HFFc6 (cell line): ENCODE measurements around the gene SLC49A3. TPM values are rescaled to one million over a fixed set of nuclear protein-coding genes. Genes with fewer than 3 reads are reported as not detected.
"Not testable (repeated sequence)": the region's sequence is repeated elsewhere in the genome, so short reads cannot be mapped to it uniquely, and the experiment has no call there.

Experiments used
- DNase-seq: peaks from one replicate; pipeline ENCODE4 v3.0.0-alpha.2; 2018
- H3K27ac Mint-ChIP-seq: 2 replicates; pipeline ENCODE4 v1.8.0; 2020; ENCODE audit warnings: mild to moderate bottlenecking, mixed read lengths
- H3K27me3 Mint-ChIP-seq: 2 replicates; pipeline ENCODE4 v1.8.0; 2021; ENCODE audit warnings: mild to moderate bottlenecking, moderate library complexity, mixed read lengths; ENCODE audit not compliant: insufficient read depth
- H3K36me3 Mint-ChIP-seq: 2 replicates; pipeline ENCODE4 v1.8.0; 2021; ENCODE audit warnings: low read depth, mixed read lengths
- H3K4me1 Mint-ChIP-seq: 2 replicates; pipeline ENCODE4 v1.8.0; 2020; ENCODE audit warnings: low read depth, mixed read lengths
- H3K4me3 Mint-ChIP-seq: 2 replicates; pipeline ENCODE4 v1.8.0; 2020; ENCODE audit warnings: mild to moderate bottlenecking, moderate library complexity, mixed read lengths
- H3K9me3 Mint-ChIP-seq: 2 replicates; pipeline ENCODE4 v1.8.0; 2020; ENCODE audit warnings: mild to moderate bottlenecking, mixed read lengths
- CTCF ChIP-seq: fragments of 200-600 bp; sonication (generic); IDR thresholded peaks from 2 replicates; pipeline ENCODE4 v1.5.0; 2021; ENCODE audit warnings: antibody characterized with exemption, mild to moderate bottlenecking
- total RNA-seq, 6 experiments: library from RNA; stranded (reverse); fragmentation: NEBNext Ultra II Directional; extraction: Animal tissue kit (Norgen Biotek cat#: 25700); gene quantifications; 2 replicates in 1 of 6; 3 replicates in 5 of 6; pipeline ENCODE4 v1.2.3, GENCODE V29; 2021

SLC49A3 gene
- total RNA-seq, 6 experiments from 2014 or later = 0.13 to 0.62 (median 0.21) TPM; not detected in 1

GRCh38 chr4:710116-710515 lies 21.2 kb upstream of the SLC49A3 start:
- H3K9me3 Mint-ChIP-seq = peaks cover 1% of the 10 kb centered on the region
- peaks cover 12% of the 10 kb centered on the region for H3K4me1 Mint-ChIP-seq
- H3K36me3 Mint-ChIP-seq = peaks cover 31% of the 10 kb centered on the region
- H3K4me3 Mint-ChIP-seq = no peak overlapping the region
- no peak for TF ChIP-seq CTCF
- no peak overlapping the region for H3K27ac Mint-ChIP-seq
- no peaks in the 10 kb centered on the region; the same call in 1 of the 2 replicates for H3K27me3 Mint-ChIP-seq
- DNase-seq = no peak

GRCh38 chr4:709348-709747 lies 20.4 kb upstream of the SLC49A3 start:
- H3K4me1 Mint-ChIP-seq = peaks cover 12% of the 10 kb centered on the region
- peaks cover 23% of the 10 kb centered on the region for H3K36me3 Mint-ChIP-seq
- no peaks in the 10 kb centered on the region for H3K27me3 Mint-ChIP-seq
- TF ChIP-seq CTCF = no peak
- no peak overlapping the region for H3K4me3 Mint-ChIP-seq
- H3K27ac Mint-ChIP-seq = no peak overlapping the region
- DNase-seq = no peak
- H3K9me3 Mint-ChIP-seq = no peaks in the 10 kb centered on the region

- H3K4me1 Mint-ChIP-seq = peaks cover 12% of the 10 kb centered on the region
- TF ChIP-seq CTCF = no peak
- no peak overlapping the region; the same call in 1 of the 2 replicates for H3K4me3 Mint-ChIP-seq
- peaks cover 22% of the 10 kb centered on the region for H3K36me3 Mint-ChIP-seq
- H3K9me3 Mint-ChIP-seq = no peaks in the 10 kb centered on the region
- H3K27me3 Mint-ChIP-seq = no peaks in the 10 kb centered on the region
- DNase-seq = no peak
- H3K27ac Mint-ChIP-seq = no peak overlapping the region
Observed at GRCh38 chr4:708631-708933, 19.6 kb upstream of the SLC49A3 start.

- no peak for DNase-seq
- peaks cover under 1% of the 10 kb centered on the region; the same call in 1 of the 2 replicates for H3K27me3 Mint-ChIP-seq
- H3K4me3 Mint-ChIP-seq = no peak overlapping the region
- H3K27ac Mint-ChIP-seq = no peak overlapping the region
- no peaks in the 10 kb centered on the region for H3K9me3 Mint-ChIP-seq
- H3K4me1 Mint-ChIP-seq = peaks cover 12% of the 10 kb centered on the region
- TF ChIP-seq CTCF = no peak
- peaks cover 22% of the 10 kb centered on the region for H3K36me3 Mint-ChIP-seq
Observed at GRCh38 chr4:707929-708630, 19.1 kb upstream of the SLC49A3 start.

- no peak for DNase-seq
- peaks cover 6% of the 10 kb centered on the region for H3K27me3 Mint-ChIP-seq
- peak overlapping the region; percentile 71 for H3K4me3 Mint-ChIP-seq
- no peak overlapping the region for H3K27ac Mint-ChIP-seq
- peaks cover 12% of the 10 kb centered on the region for H3K4me1 Mint-ChIP-seq
- no peaks in the 10 kb centered on the region for H3K9me3 Mint-ChIP-seq
- no peak for TF ChIP-seq CTCF
- H3K36me3 Mint-ChIP-seq = peaks cover 22% of the 10 kb centered on the region
Observed at GRCh38 chr4:706834-707598, 18.1 kb upstream of the SLC49A3 start.

GRCh38 chr4:706083-706633 lies 17.2 kb upstream of the SLC49A3 start:
- H3K27ac Mint-ChIP-seq, H3K9me3 Mint-ChIP-seq, DNase-seq, H3K27me3 Mint-ChIP-seq: not testable (repeated sequence)
- peak overlapping the region; percentile 46; the same call in 1 of the 2 replicates for H3K4me3 Mint-ChIP-seq
- H3K4me1 Mint-ChIP-seq = peaks cover 12% of the 10 kb centered on the region
- H3K36me3 Mint-ChIP-seq = peaks cover 22% of the 10 kb centered on the region
